ENCODE measurements around the gene NAA38.

NAA38 gene

DNA sequence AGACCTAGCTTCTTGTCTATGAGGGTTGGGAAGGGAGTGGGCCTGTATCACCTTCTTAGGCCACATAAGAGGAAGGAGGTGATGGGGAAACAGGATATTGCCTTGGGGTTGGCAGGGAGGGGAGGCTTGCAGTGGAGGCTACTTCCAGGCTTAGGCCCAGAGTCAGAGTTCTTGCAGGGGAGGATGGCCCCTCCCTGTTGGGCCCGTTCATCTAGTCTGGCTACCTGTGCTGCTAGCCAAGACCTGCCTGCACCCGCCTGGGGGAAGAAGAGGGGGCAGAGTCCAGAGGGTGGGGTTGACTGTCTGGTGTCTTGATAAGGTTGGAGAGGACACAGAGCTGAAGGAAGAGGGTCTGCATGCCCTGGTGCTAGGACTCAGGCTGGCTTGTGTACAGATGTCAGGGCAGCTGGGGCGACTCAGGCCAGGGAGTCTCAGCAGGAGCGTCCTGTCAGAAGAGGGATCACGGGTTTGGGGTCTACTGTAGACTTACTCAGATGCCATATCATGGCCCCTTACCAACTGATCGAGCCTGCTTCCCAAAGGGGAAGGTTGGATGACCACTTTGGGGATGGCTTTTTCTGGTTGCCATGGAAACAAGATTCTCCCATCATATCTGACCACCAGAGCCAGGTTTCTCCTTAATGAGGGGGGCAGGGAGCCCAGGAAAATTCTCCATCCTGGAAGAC lies 18.0 kb downstream of the NAA38 start:
- FAIRE-seq, result no peak

DNA sequence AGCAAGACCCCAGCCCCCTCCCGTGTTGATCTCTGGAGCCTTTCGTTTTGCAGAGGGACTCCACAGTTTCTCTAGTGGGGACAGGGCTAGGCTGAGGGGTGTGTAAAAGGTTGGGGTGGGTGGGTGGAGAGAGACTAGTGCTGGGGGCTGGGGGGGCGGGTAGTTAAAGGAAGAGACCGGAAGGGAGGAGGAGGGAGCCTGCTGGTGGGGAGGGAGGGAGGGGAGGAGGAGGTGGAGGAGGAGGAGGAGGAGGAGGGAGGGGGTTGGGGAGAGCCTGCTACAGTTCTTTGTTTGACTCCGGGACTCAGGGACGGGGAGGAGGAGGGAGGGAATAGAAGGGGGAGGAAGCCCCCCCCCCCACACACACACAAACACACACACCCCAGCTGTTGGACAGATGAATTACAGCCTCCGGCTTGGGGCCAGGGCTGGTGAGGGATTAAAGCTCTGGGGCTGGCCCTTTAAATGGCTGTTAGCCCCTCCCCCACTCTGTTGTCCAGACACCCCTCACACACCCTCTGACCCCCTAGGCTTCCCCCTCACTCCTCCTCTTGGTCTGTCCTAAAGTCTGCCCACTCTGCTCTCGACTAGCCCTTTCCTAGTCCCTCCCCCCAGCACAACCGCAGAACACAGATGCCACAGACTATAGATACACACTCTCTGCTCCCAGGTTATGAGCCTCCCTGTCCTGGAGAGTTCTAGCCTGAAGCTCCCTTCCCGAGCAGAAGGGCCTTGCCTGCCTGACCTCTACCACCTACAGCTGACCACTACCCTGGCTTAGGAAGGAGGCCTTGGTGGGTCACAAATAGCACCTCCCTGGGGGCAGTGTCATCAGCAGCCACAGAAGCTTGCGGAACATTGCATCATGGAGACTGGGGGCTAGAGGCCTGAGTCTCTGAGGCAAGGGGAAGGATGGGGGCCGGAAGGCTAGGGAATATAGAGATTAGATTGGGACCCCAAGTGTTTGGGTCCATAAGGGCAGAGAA lies 19.0 kb downstream of the NAA38 start:
- FAIRE-seq, result no peak

DNA sequence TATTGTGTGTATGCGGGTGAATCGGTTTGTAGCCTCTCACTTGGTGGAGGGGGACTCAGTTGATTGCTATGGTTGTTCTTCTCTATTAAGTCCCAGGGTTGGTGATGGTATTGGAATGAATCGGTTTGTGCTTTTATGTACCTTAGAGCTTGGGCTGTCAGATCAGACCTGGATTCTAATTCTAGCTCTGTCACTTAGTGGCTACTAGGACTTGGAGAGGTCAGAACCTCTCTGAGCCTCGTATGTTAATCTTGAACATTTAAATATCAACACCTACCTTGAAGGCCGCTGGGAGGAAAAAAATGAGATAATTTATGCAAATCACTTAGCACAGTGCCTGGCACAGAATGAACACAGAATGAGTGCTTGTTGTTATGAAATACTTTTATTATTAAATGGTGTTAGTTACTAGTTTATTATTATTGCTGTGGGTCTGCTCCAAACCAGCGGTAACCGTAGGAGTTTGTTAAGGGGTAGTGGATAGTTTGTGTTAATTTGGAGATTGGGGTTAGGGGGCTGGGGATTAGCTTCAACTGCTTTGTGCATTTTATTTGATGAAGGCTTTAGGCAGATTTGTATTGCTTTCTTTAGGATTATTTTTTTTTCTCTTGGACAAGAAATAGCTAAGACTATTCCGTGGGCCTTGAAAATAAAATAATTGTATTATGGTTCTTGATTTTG lies 19.8 kb downstream of the NAA38 start:
- FAIRE-seq, result no peak

DNA sequence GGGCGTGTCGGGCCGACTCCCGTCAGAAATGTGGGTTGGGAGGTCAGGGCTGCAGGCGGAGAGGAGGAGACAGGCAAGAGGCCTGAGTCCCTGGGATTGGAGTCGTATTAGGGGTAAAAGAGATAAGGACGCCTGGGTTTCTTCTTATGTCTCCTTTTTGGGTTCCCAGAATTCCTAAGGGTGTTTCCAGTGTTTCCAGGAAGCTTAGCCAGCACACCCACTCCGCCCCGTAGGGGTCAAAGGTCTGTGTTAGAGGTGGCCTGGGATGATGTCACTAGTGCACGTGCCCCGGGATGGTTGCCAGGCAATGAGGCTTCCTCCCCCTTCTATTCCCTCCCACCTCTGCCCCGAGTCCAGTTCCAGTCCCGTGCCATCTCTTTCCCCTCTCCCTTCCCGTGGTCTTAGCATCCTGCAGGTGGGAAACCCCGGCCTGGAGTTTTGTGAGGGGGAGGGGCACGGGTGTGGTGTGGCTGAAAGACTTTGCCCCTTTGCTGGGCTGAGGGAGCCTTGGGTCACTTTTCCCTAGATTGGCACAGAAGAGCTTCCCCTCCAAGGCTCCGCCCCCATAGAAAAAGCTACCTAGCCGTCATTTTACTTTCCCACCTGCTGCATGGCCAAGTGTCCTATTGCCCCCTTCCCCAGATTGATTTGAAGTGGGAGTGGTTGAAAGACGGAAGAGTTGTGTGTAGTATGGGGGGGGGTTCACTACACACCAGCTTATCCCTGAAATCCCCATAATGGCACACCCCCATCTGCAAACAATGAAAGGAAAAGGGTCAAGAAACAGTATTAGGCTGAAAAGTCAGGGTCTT lies 20.6 kb downstream of the NAA38 start:
- no peak for FAIRE-seq

DNA sequence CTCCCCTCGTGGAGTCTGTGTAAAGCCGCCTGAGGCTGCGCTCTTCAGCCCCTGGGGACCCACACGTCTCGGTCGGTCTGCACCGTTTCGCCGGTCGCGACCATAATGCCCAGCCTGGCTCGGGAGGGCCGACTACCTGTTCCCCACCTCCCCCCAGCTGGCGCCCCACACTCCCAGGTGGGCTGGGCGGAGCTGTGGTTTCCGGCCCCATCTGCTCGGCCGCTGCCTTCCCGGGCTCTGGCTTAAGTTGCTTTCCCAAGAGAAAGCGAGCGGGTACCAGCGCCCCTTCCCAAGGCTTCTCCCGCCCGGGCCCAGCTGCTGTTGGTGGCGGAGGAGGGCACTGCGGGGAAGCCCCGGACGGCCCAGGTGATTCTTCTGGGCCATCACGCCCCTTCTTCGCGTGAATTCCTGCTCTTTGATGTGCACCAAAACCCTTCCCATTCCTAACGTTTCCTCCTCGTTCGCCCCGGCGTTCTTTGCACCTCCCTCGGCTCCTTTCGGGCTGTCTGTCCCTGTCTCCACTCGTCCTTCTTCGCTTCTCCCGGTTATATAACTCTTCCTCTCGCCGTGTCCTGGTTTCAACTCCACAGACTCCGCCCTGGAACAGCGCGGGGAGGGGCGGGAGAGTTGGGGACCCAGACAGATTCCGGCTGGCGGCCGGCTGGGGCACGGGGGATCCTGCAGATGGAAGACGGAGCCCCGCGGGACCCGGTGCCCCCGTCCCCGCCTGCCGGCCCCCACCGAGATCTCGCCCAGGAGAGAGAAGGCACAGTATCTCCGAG lies 21.4 kb downstream of the NAA38 start:
- no peak for FAIRE-seq

DNA sequence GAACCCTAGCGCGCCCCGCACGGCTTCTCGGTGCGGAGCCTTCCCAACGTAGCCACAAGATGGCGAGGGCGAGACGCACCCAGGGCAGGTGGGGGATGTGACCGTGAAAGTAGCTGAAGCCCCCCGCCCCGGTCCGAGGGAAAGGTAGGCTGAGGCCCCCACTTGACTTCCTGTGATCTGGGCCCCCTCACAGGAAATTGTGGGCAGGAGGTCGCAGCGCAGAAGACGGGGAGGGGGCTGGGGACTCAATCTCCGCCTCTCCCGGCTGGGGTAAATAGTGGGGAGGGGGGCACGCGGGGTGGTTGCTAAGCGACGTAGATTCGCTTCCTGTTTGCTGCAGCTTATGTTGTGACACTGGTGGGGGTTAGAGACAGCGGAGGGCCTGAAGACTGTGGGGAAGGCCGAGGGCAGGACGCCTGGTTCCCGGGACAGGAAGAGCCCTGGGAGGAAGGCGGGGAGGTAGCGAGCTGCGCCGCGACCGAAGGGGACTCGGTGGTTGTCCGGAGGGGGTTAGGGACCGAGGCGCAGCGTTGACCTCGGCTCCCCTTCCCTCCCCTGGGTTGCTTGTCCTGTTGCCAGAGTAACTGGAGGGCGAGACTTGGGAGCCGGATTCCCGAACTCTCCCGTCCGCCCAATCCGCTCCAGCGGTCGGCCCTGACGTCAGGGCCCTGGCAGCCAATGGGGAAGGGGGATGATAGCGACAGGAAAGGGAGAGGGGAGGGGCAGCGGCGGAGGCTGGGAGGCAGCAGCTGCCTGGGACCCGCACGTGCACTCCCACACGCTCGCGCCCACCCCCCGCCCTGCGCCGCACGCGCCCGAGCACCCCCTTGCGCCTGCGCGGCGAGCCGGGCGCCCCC lies 22.2 kb downstream of the NAA38 start:
- FAIRE-seq, result peak; percentile 55

DNA sequence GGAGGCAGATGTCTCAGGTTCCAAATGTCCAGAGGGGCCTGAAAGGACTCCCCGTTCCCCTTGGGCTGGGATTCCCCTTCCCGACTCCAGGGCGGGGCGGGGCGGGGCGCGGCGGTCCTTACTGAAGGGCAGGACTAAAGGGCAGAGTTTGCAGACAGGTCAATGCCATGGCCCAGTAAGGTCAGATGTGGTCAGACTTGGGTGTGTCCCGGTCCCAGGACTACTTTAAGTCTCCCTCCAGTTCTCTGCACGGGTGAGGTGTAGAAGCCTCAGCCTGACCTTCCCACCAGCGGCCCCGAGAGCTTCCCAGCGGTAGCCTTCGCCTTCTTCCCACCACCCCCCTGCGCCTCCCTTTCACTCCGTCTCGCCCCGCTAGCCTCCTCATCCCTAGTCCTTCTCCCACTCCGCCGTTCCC lies 22.8 kb downstream of the NAA38 start:
- no peak for FAIRE-seq

DNA sequence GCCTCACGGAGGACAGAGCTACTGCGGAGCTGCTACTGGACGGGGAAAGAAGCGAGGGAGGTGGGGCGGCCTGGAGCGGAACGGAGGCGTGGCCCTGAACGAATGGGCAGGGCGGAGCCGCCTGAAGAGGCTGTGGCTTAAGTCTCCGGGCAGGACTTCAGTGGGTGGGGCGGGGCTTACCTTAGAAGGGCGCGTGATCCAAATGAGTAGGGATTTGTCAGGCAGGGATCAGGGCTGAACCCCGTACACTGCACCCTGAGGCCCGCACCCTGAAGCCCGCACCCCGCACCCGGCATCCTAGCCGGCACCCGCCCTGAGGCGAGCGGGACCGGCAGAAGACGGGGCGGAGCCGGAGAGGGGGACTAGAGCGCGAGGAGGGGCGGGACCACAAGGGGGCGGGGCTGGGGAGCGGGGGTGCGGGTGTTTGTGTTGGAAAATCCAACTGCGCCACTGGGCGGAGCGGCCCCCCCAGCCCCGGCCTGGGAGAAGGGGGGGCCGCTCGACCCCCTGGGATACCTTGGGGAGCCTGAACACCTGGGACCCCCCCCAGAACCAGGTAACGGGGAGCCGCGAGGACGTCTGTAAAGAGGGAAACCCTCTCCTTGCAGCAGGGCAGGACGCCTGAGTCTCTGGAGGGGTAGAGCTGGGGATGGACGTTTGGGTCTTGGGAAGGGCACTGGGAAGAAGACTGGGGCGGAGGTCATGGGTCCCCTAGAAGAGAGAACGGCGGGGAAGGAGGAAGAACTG lies 23.4 kb downstream of the NAA38 start, which contains the start of gene KDM6B:
TSS of gene KDM6B (plus strand) at position 423 of the 747 bp plus-strand sequence. CDS start 11,338 bp downstream, outside the sequence.
- no peak for FAIRE-seq

DNA sequence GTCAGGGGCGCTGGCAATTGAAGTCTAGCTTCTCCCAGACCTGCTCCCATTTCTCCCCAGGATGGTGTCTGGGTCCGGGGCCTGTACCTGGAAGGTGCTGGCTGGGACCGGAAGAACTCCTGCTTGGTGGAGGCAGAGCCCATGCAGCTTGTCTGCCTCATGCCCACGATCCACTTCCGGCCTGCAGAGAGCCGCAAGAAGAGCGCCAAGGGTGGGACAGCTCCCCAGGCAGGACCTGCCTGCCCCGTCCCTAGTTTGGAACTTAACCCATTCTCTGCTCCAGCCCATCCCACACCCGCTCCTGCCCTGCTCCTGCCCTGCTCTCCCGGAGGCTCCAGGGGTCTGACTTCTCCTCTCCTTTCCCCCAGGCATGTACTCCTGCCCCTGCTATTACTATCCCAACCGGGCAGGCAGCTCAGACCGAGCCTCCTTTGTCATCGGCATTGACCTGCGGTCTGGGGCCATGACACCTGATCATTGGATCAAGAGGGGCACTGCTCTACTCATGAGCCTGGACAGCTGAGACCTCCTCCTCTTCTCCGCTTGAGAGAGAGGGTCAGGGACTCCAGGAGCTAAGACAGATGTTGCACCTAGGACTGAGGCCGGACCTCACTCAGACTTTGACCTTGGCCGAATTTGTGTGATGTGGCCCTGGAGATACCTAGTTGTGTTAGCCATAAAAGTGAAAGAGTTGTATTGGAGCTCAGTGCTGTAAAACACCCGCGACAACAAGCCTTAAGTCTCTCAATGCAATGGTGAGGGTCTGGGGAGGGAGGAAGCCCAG lies 24.2 kb downstream of the NAA38 start:
- FAIRE-seq, result no peak

DNA sequence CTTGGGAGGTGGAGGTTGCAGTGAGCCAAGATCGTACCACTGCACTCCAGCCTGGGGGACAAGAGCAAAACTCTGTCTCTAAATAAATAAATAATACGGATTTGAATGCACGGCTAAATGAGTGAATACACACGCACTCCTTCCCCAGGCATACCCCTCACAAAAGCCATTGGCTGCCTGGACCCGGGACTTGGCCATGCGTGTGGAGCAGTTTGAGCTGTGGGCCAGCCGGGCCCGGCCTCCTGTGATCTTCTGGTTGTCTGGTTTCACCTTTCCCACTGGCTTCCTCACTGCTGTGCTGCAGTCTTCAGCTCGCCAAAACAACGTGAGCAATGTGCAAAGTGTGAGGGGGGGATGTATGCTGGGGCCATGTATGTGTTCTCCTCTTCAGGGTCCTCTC lies 24.9 kb downstream of the NAA38 start:
- FAIRE-seq, result no peak

DNA sequence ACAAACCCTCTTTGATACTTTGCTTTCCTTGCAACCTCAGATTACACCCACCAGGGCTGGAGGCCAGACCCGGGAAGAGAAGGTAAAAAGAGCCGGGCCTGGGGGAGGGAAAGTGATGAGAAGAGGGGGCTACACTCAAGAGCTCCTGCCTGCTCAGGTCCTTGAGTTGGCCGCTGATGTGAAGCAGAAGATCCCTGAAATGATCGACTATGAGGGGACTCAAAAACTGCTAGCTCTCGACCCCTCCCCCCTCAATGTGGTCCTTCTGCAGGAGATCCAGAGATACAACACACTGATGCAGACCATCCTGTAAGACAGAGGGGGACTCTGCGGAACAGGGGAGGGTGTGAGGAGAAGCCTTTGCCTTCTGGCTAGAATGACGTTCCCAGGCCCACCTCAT lies 26.1 kb downstream of the NAA38 start:
- no peak for FAIRE-seq

DNA sequence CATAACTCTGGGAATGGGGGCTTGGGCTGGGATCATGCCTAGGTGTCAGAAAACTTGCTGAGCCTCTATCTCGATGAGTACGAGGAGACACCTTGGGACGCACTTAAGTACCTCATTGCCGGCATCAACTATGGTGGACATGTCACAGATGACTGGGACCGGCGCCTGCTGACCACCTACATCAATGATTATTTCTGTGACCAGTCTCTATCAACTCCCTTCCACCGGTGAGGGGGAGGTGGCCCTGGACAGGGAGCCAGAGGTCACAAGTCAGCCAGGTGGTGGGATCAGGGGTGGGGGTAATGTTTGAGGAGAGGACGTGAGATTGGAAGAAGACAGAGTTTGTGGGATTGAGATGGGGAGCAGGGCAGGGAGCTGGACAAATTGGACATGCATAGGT lies 26.7 kb downstream of the NAA38 start:
- FAIRE-seq, result no peak

DNA sequence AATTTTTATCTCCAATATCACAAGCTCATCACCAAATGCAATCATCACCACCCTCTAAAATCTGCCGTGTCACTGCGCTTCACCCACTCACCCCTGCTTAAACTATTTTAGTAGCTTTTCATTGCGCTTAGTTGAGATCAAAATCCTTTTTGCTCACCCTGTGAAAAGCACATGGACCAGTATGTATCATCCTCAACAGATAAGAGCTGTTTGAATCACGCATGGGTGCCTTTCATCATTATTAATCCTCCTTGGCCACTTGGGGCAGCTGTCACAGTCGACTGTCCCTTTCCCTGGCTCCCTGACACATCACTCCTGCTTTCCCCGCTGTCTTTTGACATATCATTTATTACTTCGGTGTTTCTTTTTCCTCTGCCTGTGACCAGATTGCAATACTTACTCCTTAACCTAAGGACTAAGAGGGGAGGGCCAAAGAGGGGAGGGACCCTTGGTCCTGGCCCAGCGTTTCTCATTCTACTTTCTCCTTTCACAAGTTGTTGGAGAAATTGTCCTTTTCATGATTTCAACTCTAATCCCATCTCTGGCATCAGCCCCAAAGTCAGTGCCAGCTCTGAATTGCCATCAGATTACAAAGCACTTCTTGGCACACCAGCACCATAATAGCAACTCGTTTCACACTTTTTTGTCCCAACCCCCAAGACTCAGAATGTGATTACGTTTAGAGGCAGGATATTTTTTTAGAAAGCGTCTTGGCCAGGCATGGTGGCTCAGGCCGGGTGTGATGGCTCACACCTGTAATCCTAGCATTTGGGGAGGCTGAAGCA lies 32.0 kb downstream of the NAA38 start:
- FAIRE-seq, result no peak

DNA sequence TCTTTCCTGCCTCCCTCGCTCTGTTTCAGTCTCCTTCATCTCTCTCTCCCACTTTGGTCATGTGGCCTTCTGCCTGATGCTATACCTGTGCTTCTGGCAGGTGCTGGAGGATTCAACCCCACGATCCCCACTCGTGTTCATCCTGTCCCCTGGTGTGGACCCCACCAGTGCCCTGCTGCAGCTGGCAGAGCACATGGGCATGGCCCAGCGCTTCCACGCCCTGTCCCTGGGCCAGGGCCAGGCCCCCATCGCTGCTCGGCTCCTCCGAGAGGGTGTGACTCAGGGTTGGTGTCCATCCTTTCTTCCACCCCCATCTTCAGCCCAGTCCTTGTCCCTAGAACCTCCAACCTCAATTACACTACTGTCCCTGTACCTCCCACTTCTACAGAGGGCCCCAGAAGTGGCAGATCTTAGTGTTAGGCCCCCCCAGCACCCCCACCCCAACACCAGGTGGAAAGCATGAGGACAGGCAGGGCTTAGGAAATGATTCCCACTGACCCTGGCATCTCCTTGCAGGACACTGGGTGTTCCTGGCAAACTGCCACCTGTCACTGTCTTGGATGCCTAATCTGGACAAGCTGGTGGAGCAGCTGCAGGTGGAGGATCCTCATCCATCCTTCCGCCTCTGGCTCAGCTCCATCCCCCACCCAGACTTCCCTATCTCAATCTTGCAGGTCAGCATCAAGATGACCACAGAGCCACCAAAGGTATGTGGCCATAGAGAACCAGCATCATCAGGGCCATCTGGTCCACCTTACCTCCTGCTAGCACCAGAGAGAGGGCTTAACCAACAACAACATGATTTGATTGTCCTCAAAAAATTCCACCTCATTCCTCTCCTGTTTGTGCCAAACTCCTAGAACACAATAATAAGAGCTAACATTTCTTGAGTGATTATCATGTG lies 33.1 kb downstream of the NAA38 start:
- FAIRE-seq, result no peak

DNA sequence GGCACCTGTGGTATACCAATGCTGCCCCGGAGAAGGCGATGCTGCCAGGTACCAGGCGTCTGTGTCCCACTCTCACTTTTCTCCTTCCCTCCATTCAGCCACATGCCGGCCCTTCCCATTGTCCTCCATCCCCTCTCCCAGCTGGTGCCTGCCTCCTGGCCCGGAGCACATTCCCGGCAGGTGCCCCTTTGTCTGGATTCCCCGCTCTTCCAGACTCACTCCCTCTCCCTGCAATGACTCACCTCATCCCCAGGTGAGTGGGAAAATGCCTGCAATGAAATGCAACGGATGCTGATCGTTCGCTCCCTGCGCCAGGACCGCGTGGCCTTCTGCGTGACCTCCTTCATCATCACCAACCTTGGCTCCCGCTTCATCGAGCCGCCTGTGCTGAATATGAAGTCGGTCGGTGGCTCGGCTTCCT lies 33.8 kb downstream of the NAA38 start:
- no peak for FAIRE-seq

DNA sequence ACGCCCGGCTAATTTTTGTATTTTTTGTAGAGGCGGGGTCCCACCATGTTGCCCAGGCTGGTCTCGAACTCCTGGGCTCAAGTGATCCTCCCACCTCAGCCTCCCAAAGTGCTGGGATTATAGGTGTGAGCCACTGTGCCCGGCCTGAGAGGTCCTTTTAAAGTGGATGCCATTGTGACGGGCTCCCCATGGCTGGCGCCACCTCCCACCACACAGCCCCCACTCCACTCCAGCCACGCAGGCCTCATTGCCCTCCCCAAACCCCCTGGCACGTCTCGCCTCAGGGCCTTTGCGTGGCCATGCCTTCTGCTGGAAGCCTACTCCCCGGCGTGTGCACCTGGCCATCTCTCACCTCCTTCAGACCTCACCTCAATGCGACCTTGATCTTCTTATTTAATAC lies 35.2 kb downstream of the NAA38 start:
- no peak for FAIRE-seq

DNA sequence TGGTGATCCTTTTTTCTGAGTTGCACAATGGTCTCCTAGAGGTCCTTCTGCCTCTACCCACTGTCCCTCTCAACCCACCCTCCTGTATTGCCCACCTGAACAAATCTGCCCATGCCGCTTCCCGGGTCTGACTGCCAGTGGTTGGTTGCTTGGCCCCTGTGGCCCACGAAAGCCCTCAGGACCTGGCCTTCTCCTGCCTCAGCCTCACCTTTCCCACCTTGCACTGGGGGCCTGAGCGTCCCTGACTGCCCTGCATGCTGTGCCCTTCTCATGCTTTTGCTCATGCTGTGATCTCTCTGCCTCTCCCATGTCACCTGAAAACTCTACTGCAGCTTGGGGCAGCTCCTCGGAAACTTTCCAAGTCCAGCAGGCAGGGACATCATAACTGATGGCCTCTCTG lies 37.1 kb downstream of the NAA38 start:
- FAIRE-seq, result no peak

Measured in islet of Langerhans (tissue), 1 donor.